WTC11 (cell line): ENCODE results near the gene SEMA6B. TPM values are rescaled to one million over a fixed set of nuclear protein-coding genes. Genes with fewer than 3 reads are reported as not detected.

Experiments used
- ATAC-seq: fragments of 200-7000 bp; cut with Tn5 transposase; 2 replicates; pipeline ENCODE4 v1.10.0; 2021; ENCODE audit warnings: mild to moderate bottlenecking, moderate library complexity
- CTCF ChIA-PET: fragments of 300-600 bp; sonication (Branson Sonifier 250); formaldehyde crosslinking; loops from one replicate; lab custom pipeline; 2021; ENCODE audit warnings: antibody characterized with exemption; lab: Charles Lee
- POLR2A ChIA-PET: fragments of 350-600 bp; sonication (Branson Sonifier 250); formaldehyde crosslinking; loops from one replicate; lab custom pipeline; 2021; ENCODE audit warnings: antibody characterized with exemption; lab: Charles Lee
- DNase-seq: peaks from one replicate; pipeline ENCODE4 v3.0.0; 2021; ENCODE audit warnings: low spot score
- H3K27ac Mint-ChIP-seq: 2 replicates; pipeline ENCODE4 v1.8.0; 2021; ENCODE audit warnings: mixed read lengths
- H3K27me3 Mint-ChIP-seq: 2 replicates; pipeline ENCODE4 v1.8.0; 2021; ENCODE audit warnings: low read depth, mild to moderate bottlenecking, moderate library complexity, mixed read lengths
- H3K36me3 Mint-ChIP-seq: 2 replicates; pipeline ENCODE4 v1.8.0; 2021; ENCODE audit warnings: mixed read lengths
- H3K4me1 Mint-ChIP-seq: 2 replicates; pipeline ENCODE4 v1.8.0; 2022; ENCODE audit warnings: mixed read lengths
- H3K4me3 Mint-ChIP-seq: 2 replicates; pipeline ENCODE4 v1.8.0; 2021; ENCODE audit warnings: mild to moderate bottlenecking, moderate library complexity, mixed read lengths
- H3K9me3 Mint-ChIP-seq: 2 replicates; pipeline ENCODE4 v1.8.0; 2021; ENCODE audit warnings: mixed read lengths
- E2F4 ChIP-seq: sonication (generic); formaldehyde crosslinking; IDR thresholded peaks from 2 replicates; pipeline ENCODE4 v1.8.1; 2022; ENCODE audit warnings: low read depth, mild to moderate bottlenecking, moderate library complexity, missing genetic modification reagents, borderline replicate concordance
- ESRRA ChIP-seq: sonication (generic); formaldehyde crosslinking; IDR thresholded peaks from 2 replicates; pipeline ENCODE4 v1.8.1; 2022; ENCODE audit warnings: mild to moderate bottlenecking, missing genetic modification reagents, borderline replicate concordance
- GRHL2 ChIP-seq: fragments of 250-450 bp; sonication (Bioruptor Pico); IDR thresholded peaks from 2 replicates; pipeline ENCODE4 v1.8.0; 2022; ENCODE audit warnings: mild to moderate bottlenecking, moderate library complexity; ENCODE audit not compliant: insufficient replicate concordance, severe bottlenecking
- GTF2I ChIP-seq: fragments of 250-450 bp; sonication (Bioruptor Pico); conservative IDR thresholded peaks from 2 replicates; pipeline ENCODE4 v1.4.0; 2021; ENCODE audit warnings: mild to moderate bottlenecking
- IRF1 ChIP-seq: sonication (generic); formaldehyde crosslinking; IDR thresholded peaks from 2 replicates; pipeline ENCODE4 v1.8.0; 2023; ENCODE audit warnings: missing genetic modification reagents
- MYBL2 ChIP-seq: sonication (generic); formaldehyde crosslinking; IDR thresholded peaks from 2 replicates; pipeline ENCODE4 v1.8.1; 2023; ENCODE audit warnings: mild to moderate bottlenecking, moderate library complexity, missing genetic modification reagents
- NR3C1 ChIP-seq: sonication (generic); formaldehyde crosslinking; conservative IDR thresholded peaks from 2 replicates; pipeline ENCODE4 v1.8.1; 2023; ENCODE audit warnings: low read depth, mild to moderate bottlenecking, missing genetic modification reagents
- PRDM15 ChIP-seq: sonication (generic); formaldehyde crosslinking; IDR thresholded peaks from 2 replicates; pipeline ENCODE4 v1.8.0; 2022; ENCODE audit warnings: missing genetic modification reagents
- RORB ChIP-seq: fragments of 250-450 bp; sonication (Bioruptor Pico); IDR thresholded peaks from 2 replicates; pipeline ENCODE4 v1.9.0; 2021; ENCODE audit warnings: mild to moderate bottlenecking
- TEAD1 ChIP-seq: sonication (generic); formaldehyde crosslinking; IDR thresholded peaks from 2 replicates; pipeline ENCODE4 v1.8.0; 2022; ENCODE audit warnings: mild to moderate bottlenecking, missing genetic modification reagents
- TEAD4 ChIP-seq: sonication (generic); formaldehyde crosslinking; IDR thresholded peaks from 2 replicates; pipeline ENCODE4 v1.8.0; 2022; ENCODE audit warnings: mild to moderate bottlenecking, missing genetic modification reagents
- ZNF138 ChIP-seq: sonication (generic); formaldehyde crosslinking; conservative IDR thresholded peaks from 2 replicates; pipeline ENCODE4 v1.8.1; 2022; ENCODE audit warnings: mild to moderate bottlenecking, moderate library complexity, missing genetic modification reagents
- ZNF232 ChIP-seq: sonication (generic); formaldehyde crosslinking; IDR thresholded peaks from 2 replicates; pipeline ENCODE4 v1.8.0; 2022; ENCODE audit warnings: mild to moderate bottlenecking, missing genetic modification reagents
- ZNF263 ChIP-seq: sonication (generic); formaldehyde crosslinking; IDR thresholded peaks from 2 replicates; pipeline ENCODE4 v1.8.1; 2022; ENCODE audit warnings: low read depth, mild to moderate bottlenecking, moderate library complexity, missing genetic modification reagents
- ZNF512 ChIP-seq: sonication (generic); formaldehyde crosslinking; IDR thresholded peaks from 2 replicates; pipeline ENCODE4 v1.8.1; 2022; ENCODE audit warnings: missing genetic modification reagents, borderline replicate concordance
- ZNF671 ChIP-seq: fragments of 250-450 bp; sonication (Bioruptor Pico); IDR thresholded peaks from 2 replicates; pipeline ENCODE4 v1.8.0; 2021; ENCODE audit warnings: mild to moderate bottlenecking
- total RNA-seq: library from RNA; stranded (reverse); gene quantifications from 3 replicates; pipeline ENCODE4 v1.2.3, GENCODE V29; 2021

SEMA6B gene
- total RNA-seq, 1 experiment from 2014 or later: 45.1 TPM

- TF ChIP-seq PRDM15 (CRISPR knock-in tag): no peak
- no peak for TF ChIP-seq RORB (CRISPR knock-in tag)
- TF ChIP-seq GTF2I (CRISPR knock-in tag): no peak
- no peak for TF ChIP-seq ZNF232 (CRISPR knock-in tag)
- TF ChIP-seq ZNF263 (CRISPR knock-in tag): no peak
- no peak for TF ChIP-seq ZNF671 (CRISPR knock-in tag)
- no peak for TF ChIP-seq ZNF512 (CRISPR knock-in tag)
- no peak for TF ChIP-seq E2F4 (CRISPR knock-in tag)
- no peak for TF ChIP-seq GRHL2
- no peak for TF ChIP-seq IRF1 (CRISPR knock-in tag)
Observed at GRCh38 chr19:4522291-4523002, 37.0 kb downstream of the SEMA6B start (continued).

GRCh38 chr19:4521888-4522242 lies 37.6 kb downstream of the SEMA6B start:
- DNase-seq: no peak
- Mint-ChIP-seq H3K4me1 (no peaks in the 10 kb centered on the region), H3K9me3 (no peaks in the 10 kb centered on the region), H3K27me3 (peaks cover 52% of the 10 kb centered on the region), H3K36me3 (no peaks in the 10 kb centered on the region), H3K4me3 (no peak overlapping the region), H3K27ac (no peak overlapping the region)
- TF ChIP-seq TEAD4 (CRISPR knock-in tag) (no peak), ESRRA (CRISPR knock-in tag) (no peak), NR3C1 (no peak), ZNF138 (CRISPR knock-in tag) (no peak), TEAD1 (CRISPR knock-in tag) (no peak), MYBL2 (CRISPR knock-in tag) (no peak)
- ATAC-seq: no peak
- ChIA-PET CTCF (interaction anchor here (0.6 to 1.8 kb wide), 10 partner anchors 13 to 116 kb away, joined by 3 to 14 read pairs (median 4); partner anchors contain the start of gene PLIN5), POLR2A (no interaction called here)
